ENCODE measurements around the gene RET. TPM values are rescaled to one million over a fixed set of nuclear protein-coding genes. Genes with fewer than 3 reads are reported as not detected.
A peak's percentile ranks its signal among the peaks of the same experiment; 100 is the strongest.

Gene RET
- total RNA-seq, 6 experiments from 2014 or later = 0.53 to 10.2 (median 1.4) TPM

- intact Hi-C loops (cut with DNase I) = no loop called here
- no peak overlapping the region for H3K4me3 ChIP-seq
- no peak overlapping the region for H3K27ac ChIP-seq
- H3K9me3 ChIP-seq = peaks cover 0 to 4% (median 0%) of the 10 kb centered on the region in 4 donors
- TF ChIP-seq CTCF (IDR thresholded peaks at IDR 0.05) (no peak), POLR2A (IDR thresholded peaks at IDR 0.05) (no peak)
- H3K36me3 ChIP-seq = no peaks in the 10 kb centered on the region
- 82% methylated on average over 8 of the region's 14 CpGs for WGBS (ENCODE audit: insufficient coverage, low coverage, low lambda C conversion rate, missing lambda C conversion rate)
- ATAC-seq (no peak), DNase-seq (no peak)
- H3K4me1 ChIP-seq = no peaks in the 10 kb centered on the region
- no peaks in the 10 kb centered on the region for H3K27me3 ChIP-seq
These were observed 38.7 kb upstream of the RET start for GRCh38 chr10:43037942-43038782.

GRCh38 chr10:43038783-43039623 is 37.9 kb upstream of the RET start:
- H3K36me3 ChIP-seq = no peaks in the 10 kb centered on the region
- intact Hi-C loops (cut with DNase I) = no loop called here
- DNase-seq = peak in 1 of 3 donors; percentile 25
- ATAC-seq = no peak
- H3K4me3 ChIP-seq = no peak overlapping the region
- no peaks in the 10 kb centered on the region for H3K27me3 ChIP-seq
- H3K27ac ChIP-seq = no peak overlapping the region
- no peaks in the 10 kb centered on the region for H3K9me3 ChIP-seq
- TF ChIP-seq POLR2A (IDR thresholded peaks at IDR 0.05) (no peak), CTCF (IDR thresholded peaks at IDR 0.05) (no peak)
- 80% methylated on average over 2 of the region's 15 CpGs for WGBS (ENCODE audit: insufficient coverage, low coverage, low lambda C conversion rate, missing lambda C conversion rate)
- H3K4me1 ChIP-seq = no peaks in the 10 kb centered on the region

GRCh38 chr10:43039624-43040481 is 37.0 kb upstream of the RET start:
- ATAC-seq (no peak), DNase-seq (peak in 1 of 3 donors; percentile 21)
- Histone ChIP-seq H3K27me3 (no peaks in the 10 kb centered on the region), H3K4me1 (no peaks in the 10 kb centered on the region), H3K9me3 (no peaks in the 10 kb centered on the region), H3K36me3 (no peaks in the 10 kb centered on the region), H3K4me3 (no peak overlapping the region), H3K27ac (no peak overlapping the region)
- TF ChIP-seq POLR2A (IDR thresholded peaks at IDR 0.05) = no peak
- no peak for TF ChIP-seq CTCF (IDR thresholded peaks at IDR 0.05)
- 100% methylated on average over 2 of the region's 21 CpGs for WGBS (ENCODE audit: insufficient coverage, low coverage, low lambda C conversion rate, missing lambda C conversion rate)
- intact Hi-C loops (cut with DNase I) = no loop called here

GRCh38 chr10:43040482-43041256 is 36.2 kb upstream of the RET start:
- H3K27ac ChIP-seq = no peak overlapping the region
- H3K36me3 ChIP-seq = no peaks in the 10 kb centered on the region
- DNase-seq (peak in 1 of 3 donors; percentile 33), ATAC-seq (no peak)
- TF ChIP-seq POLR2A (IDR thresholded peaks at IDR 0.05) = no peak
- TF ChIP-seq CTCF (IDR thresholded peaks at IDR 0.05) = no peak
- no peaks in the 10 kb centered on the region for H3K4me1 ChIP-seq
- 100% methylated on average over 1 of the region's 6 CpGs for WGBS (ENCODE audit: insufficient coverage, low coverage, low lambda C conversion rate, missing lambda C conversion rate)
- no peaks in the 10 kb centered on the region for H3K27me3 ChIP-seq
- no peaks in the 10 kb centered on the region for H3K9me3 ChIP-seq
- intact Hi-C loops (cut with DNase I) = no loop called here
- H3K4me3 ChIP-seq = no peak overlapping the region

Measured in right lobe of liver (tissue), 6 donors.